ENCODE results near the gene PPM1L. TPM values are rescaled to one million over a fixed set of nuclear protein-coding genes. Genes with fewer than 3 reads are reported as not detected.

Gene PPM1L
- polyA plus RNA-seq, 3 donors, result 1.3 to 3.8 (median 2.6) TPM

DNA sequence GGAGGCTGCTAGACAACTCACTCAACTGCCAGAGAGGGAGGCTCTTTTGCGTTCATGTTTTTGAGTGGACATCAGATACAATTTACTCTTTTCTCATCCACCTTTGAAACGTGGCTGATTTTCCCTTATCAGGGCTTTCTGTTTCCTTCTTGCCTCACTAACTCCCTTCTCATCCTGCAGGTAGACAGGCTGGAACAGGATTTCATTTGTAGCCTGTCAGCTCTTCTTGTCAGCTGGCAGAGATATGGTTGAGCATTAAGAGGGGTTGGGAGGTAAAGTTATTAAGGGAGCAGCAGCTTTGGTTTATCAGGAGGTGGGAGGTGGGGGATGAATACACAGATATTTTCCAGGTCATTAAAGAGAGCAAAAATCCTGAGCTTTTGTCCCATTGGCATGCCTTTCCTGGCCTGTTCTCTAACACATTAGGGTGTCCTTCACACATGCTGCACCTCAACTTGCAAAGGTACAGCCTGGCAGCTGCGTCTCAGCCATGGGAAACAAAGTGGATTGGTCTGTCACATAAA is 73.5 kb downstream of the PPM1L start:
- WGBS, 3 donors, result 45 to 68% (median 62%) methylated on average over 3 of the region's 3 CpGs
- no peak overlapping the region for H3K27ac ChIP-seq (ENCODE audit: low read depth, low read length)

DNA sequence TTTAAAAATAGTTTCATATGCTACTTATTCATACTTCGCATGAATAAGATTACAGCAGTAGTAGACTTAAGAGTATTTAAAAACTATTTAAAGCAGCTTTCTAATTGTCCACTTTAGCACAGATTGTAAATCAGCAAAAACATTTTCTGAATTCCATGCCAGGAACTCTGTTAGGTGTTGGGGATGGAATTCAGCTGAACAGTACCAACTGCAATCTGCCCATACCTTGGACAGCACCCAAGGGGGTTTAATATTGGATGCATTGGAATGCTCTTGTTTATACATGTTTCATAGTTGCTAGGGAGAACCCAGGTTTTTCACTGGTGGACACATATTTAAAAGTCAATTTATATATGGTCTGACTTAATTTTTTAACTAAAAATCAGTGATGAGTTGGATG is 74.8 kb downstream of the PPM1L start:
- WGBS, 3 donors, result 81 to 86% (median 86%) methylated on average over 1 of the region's 1 CpG
- no peak overlapping the region for H3K27ac ChIP-seq (ENCODE audit: low read depth, low read length)

DNA sequence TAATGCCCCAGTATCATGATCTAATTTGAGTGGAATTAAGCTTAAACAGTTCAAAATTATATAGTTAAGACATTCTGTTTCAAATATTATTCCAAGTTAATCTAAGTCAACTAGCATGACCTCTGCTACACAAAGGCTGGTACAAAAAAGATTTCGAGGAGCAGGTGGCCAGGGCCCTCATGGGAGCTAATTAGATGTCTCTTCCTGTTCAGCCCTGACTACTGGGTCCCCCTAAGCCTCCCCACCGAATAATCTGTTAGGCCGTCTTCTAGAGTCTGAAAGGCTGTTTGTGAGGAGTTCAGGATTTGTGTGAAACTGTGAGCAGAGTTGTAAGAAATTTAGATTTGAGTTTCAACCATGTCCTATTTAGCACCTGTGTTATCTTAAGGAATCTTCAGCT is 75.4 kb downstream of the PPM1L start:
- WGBS, 3 donors, result 80 to 87% (median 84%) methylated on average over 3 of the region's 3 CpGs
- H3K27ac ChIP-seq (ENCODE audit: low read depth, low read length), result no peak overlapping the region

DNA sequence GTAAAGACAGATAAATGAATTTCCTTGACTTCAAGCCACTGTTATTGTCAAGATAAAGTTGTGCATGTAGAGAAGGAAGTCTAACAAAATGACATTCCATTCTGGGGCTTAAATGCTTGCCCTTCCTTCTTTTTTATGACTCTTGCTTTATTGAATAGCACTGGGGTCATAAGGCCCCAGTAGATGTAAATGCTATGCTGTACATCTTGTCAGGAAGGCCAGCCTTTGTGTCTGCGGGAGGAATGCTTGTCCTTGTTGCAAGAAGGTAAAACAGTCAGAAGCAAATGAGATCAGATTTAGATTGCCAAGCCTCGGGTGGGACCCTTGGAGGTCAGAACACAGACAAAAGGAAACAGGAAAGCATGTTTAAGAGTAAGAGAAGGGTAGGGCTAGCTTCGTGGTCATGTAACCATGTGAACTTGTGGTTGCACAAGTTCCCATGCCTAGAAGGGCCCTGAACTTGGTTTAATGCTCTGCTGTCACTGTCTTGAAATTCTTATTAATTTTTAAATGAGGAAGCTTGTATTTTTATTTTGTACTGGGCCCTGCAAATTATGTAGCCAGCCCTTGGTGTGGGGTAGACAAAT is 81.5 kb downstream of the PPM1L start:
- 12 to 66% (median 13%) methylated on average over 3 of the region's 3 CpGs for WGBS, 3 donors
- H3K27ac ChIP-seq (ENCODE audit: low read depth, low read length), result no peak overlapping the region

DNA sequence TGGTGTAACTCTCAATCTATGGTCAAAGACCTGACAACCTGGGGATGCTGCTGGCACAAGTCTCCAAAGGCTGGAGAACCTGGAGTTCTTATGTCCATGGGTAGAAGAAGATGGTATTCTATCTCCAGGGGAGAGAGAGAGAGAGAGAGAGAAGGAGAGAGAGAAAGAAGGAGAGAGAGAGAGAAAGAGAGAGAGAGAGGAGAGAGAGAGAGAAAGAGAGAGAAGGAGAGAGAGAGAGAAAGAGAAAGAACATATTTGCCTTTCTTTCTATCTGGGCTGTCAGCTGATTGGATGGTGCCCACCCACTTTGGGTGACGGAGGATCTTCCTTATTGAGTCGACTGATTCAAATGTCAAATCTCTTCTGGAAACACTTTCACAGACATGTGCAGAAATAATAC is 84.6 kb downstream of the PPM1L start:
- WGBS, 3 donors, result 89 to 97% (median 89%) methylated on average over 2 of the region's 2 CpGs
- H3K27ac ChIP-seq (ENCODE audit: low read depth, low read length), result no peak overlapping the region

DNA sequence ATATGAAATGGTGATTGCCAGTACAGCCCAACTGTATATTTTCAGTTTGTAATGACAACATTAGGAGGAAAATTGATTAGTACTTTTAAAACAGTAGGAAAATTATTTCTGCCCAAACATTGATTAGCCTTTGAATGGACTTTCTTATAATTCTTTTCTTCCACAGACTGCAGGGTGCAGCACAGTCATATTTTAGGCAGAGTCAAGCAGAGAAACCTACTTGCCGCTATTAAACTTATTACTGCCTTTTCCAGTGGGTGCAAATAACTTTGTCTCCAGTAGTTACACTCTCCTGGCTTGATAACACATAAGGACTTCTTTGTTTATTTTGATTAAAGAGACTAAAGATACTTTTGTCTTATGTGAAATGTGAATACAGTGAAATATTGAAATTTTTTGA is 85.4 kb downstream of the PPM1L start:
- WGBS, 3 donors, result 79 to 95% (median 85%) methylated on average over 1 of the region's 1 CpG
- H3K27ac ChIP-seq (ENCODE audit: low read depth, low read length), result no peak overlapping the region

DNA sequence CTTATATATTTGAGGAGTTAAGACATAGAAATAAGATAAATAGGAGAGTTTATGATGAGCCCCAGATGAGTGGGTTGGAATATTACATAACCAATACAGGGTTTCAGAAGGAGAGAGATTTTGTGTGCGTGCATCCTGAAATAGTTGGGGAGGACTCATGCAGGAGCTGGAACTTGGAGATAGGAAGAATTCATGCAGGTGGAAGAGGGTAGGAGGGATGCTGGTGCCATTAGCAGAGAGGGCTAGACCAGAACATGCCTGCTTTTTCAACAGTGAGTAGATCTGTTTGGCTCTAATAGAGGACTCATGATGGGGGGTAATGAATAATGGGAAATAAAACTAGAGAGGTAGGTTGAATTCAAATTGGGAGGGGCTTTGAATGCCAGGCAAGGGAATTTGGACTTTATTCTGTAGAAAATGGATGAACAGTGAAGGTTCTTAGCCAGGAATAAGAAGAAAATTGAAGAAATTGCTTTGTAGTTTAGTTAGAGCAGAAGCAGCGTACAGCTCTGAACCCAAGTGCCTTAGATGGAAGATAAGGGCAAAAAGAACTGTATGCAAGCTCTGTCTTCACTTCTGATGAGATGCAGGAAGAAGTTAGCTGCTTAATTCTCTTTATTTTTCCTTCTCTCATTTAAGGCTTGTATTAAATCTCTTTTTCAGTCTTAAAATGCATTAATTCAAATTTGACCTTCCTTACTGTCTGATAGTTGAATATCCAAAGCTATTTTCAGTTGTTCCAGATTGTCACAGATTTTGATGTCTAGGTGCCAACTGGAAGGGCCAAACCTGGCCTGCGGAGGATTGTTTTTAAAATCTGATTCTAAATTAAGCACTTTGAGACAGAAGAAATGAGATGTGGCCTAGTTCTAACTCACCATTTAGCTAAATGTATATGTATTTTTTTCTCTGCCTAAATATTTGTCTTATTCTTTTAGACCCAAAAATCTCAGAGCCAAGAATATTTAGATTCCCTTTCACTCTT is 86.3 kb downstream of the PPM1L start:
- 91 to 96% (median 93%) methylated on average over 3 of the region's 3 CpGs for WGBS, 3 donors
- no peak overlapping the region for H3K27ac ChIP-seq (ENCODE audit: low read depth, low read length)

DNA sequence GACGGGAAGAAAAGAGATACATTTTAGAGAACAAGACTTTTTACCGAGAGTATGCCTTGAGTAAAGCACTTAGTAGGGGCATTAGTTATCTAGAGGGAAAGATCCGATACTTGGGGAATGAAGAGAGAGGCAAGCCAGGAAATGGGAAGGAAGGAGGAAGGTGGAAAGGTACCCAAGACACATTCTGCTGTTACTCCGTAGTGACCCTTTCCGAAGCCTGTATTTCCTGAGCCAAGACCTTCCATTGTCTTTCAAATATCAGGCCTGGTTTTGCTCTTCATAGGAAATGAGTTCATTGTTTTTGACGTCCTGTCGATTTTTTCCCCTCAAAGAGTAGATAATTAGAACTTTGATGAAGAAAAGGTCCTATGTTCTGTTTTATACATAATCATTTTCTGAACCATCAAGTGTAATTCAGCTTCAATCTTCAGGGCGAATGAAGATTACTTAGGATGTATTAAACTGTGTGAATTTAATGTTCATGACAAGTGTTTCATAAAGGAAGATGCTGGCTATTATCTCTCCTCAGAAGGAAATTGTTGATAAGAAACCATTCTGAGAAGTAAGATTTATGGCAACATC is 95.7 kb downstream of the PPM1L start:
- WGBS, 3 donors, result 78 to 88% (median 78%) methylated on average over 8 of the region's 8 CpGs
- no peak overlapping the region for H3K27ac ChIP-seq (ENCODE audit: low read depth, low read length)

DNA sequence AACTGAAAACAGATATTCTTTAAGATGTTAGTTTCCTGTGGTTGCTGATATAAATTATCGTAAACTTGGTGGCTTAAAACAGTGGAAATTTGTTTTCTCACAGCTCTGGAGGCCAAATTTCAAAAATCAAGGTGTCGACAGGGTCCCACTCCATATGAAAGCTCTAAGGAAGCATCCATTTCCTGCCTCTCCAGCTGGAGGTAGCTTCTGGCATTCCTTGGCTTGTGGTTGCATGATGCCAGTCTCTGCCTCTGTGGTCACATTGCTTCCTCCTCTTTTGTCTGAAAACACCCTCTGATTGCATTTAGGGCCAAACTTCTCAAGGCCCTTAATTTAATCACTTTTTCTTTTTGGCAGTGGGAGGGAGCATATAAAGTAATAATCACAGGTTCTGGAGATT is 96.8 kb downstream of the PPM1L start:
- WGBS, 3 donors, result 76 to 89% (median 78%) methylated on average over 2 of the region's 2 CpGs
- H3K27ac ChIP-seq (ENCODE audit: low read depth, low read length), result no peak overlapping the region

DNA sequence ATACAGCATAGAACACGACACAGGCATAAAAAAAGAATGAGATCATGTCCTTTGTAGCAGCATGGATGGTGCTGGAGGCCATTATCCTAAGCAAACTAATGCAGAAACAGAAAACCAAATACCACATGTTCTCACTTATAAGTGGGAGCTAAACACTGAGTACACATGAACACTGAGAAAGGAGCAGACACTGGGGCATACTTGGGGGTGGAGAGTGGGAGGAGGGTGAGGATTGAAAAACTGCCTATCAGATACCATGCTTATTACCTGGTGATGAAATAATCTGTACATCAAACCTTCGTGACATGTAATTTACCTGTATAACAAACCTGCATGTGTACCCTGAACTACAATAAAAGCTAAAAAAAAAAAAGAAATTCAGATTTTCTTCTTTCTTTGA is 100.4 kb downstream of the PPM1L start:
- H3K27ac ChIP-seq (ENCODE audit: low read depth, low read length), result no peak overlapping the region
- WGBS, 3 donors, result 86 to 91% (median 89%) methylated on average over 2 of the region's 2 CpGs

DNA sequence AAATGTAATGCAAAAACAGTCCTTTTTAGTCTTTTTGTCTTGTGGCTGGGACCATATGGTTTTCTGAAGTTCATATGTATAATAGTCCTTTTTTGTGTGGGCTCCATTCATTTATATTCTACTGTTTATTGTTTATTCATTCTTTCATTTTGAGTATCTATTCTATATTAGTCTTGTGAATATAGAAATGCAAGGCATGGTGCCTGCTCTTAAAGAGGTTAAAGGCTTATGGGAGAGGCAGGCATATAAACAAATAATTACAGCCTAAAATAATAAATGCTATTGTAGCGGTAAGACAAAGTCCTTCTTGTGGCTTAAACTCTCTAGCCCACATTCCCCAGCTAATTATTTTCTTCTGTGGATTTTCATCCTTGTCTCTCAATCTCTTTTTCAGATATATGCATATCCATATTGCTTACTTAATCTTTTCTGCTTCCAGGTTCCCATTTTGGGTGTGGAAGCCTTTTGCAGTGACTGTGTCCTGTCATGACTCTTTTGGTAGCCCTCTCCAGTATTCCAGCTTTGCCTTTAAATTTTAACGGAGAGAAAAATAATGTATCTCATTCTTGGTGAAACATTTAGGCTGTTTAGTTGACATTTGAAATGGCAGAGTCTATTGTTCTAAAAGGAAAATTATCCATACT is 101.6 kb downstream of the PPM1L start:
- no peak overlapping the region for H3K27ac ChIP-seq (ENCODE audit: low read depth, low read length)
- WGBS, 3 donors, result 91 to 94% (median 92%) methylated on average over 2 of the region's 2 CpGs

DNA sequence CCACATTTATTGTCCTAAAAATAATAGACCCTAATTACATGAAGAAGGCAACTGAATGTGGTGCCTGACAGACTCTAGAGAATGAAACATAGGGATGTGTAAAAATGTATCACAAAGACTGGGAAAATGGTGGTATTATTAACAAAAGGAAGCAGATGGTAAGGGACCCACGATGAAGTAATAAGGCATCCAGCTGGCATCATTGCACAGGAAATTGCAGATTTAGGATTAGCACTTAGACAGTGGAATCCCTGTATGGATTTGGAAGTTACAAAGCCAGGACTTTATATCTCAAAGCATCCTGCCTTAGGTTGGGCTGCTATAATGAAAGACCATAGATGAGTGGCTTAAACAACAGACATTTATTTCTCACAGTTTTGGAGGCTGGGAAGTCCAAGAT is 104.3 kb downstream of the PPM1L start:
- 55 to 68% (median 55%) methylated on average over 1 of the region's 1 CpG for WGBS, 3 donors
- H3K27ac ChIP-seq (ENCODE audit: low read depth, low read length), result no peak overlapping the region

DNA sequence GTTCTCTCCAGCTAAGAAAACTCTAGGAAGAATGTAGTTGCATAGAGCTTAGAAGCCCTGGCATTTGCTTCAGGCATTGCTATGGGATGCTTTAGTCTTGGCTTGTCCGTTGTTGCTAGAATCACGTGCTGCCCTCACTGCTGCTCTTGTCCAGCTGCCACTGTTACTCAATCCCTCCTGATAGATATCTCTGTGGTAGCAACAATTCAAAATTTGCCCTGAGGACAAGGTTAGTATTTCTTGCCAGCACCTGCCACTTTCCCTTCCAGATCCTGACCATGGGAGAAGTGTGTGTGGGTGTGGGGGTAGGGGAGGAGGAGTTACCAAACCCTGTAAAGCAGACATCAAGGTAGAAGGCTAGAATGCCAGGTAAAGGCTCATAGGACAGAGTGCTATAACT is 113.8 kb downstream of the PPM1L start:
- WGBS, 3 donors, result 20 to 73% (median 71%) methylated on average over 2 of the region's 2 CpGs
- H3K27ac ChIP-seq (ENCODE audit: low read depth, low read length), result no peak overlapping the region

DNA sequence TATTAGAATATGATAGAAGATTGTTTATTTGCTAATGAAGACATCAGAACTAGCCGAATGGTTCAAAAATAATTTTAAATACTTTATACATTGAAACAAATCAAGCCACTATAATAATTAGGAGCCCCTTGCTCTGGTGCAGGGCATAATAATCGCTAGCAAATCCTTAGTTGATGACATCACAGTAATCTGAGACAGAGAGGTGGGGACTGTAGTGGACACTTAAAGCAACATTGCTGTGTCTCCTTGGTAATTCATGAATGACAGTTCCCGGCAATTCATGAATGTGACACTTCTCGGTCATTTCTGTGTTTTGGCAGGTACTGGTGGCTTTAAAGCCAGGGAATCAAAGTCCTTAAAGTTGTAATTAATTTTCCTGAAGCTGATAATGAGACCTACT is 114.3 kb downstream of the PPM1L start:
- no peak overlapping the region for H3K27ac ChIP-seq (ENCODE audit: low read depth, low read length)

DNA sequence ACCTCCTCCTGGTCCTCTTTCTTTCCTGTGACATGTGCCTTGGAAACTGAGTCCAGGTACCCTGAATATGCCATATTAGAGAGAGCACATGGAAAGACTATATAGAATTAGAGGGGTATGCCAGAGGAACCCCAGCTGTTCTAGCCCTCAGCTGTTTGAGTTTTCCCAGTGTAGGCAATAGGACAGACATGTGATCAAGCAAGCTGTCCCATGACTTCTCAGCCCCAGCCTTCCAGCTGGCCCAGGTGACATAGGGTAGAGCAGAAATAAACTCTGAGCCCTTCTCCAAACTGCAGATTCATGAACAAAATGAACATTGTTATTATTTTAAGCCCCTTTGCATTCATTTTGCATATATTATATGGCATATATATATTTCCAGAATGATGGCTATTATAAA is 118.7 kb downstream of the PPM1L start:
- H3K27ac ChIP-seq (ENCODE audit: low read depth, low read length), result no peak overlapping the region

More for the DNA sequence above, 114.3 kb downstream of the PPM1L start:
- 43 to 72% (median 63%) methylated on average over 4 of the region's 4 CpGs for WGBS, 3 donors

DNA sequence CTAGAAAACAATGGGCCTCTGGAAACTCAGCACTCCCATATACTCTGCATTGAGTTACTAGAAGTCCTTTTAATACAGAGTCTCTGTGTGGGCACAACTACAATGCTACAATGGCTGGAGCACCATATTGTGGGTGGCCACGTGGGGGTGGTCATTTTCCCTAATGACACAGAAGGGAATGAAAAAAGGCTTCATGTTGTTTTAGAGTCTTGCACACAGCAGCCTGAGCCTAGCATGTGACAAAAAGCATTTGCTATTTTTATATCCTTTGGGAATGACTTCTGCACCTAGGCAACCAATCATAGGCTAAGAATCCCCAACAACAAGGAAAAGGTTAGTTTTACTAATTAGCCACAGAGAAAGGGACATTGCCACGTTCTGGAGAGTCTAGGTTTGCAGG is 120.6 kb downstream of the PPM1L start:
- WGBS, 3 donors, result 39 to 55% (median 48%) methylated on average over 2 of the region's 2 CpGs
- no peak overlapping the region for H3K27ac ChIP-seq (ENCODE audit: low read depth, low read length)

DNA sequence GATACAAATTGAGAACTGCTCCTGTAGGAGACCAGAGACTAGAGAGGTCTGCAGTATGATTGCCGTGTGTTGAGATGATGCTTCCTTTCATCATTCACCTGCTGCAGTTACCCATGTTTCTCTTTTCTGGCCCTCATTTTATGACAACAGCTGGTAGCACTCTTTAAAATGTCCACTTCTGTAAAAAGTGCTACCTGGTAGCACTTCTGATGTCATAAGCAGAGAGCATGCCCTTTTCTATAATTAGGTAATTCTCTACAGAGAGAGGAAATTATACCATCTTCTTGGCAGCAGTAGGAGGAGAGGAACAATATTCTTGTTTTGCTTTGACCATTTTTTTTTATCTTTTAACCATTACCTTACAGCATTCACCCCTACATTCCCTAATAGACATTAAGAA is 123.8 kb downstream of the PPM1L start:
- H3K27ac ChIP-seq (ENCODE audit: low read depth, low read length), result no peak overlapping the region
- WGBS, 3 donors, result 76 to 96% (median 83%) methylated on average over 1 of the region's 1 CpG

DNA sequence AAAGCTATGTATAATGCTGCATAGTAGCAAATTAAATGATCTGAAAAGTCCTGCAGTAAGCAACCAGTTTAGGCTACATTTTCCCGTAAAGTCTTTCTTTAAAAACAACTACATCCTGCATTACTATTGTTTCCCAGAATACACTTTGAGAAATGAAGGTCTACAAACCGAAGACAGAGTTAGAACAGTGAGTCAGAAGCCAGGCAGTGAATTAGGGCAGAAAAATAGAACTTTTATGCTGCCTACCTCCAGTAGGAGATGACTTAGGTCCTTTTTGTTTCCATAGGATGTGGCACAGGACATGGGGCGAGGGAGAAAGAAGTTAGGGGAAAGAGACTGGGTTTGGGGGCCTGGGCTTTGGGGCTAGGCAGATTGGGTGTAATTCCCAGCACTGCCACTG is 127.3 kb downstream of the PPM1L start:
- H3K27ac ChIP-seq (ENCODE audit: low read depth, low read length), result no peak overlapping the region
- WGBS, 3 donors, result 83 to 90% (median 84%) methylated on average over 3 of the region's 3 CpGs

DNA sequence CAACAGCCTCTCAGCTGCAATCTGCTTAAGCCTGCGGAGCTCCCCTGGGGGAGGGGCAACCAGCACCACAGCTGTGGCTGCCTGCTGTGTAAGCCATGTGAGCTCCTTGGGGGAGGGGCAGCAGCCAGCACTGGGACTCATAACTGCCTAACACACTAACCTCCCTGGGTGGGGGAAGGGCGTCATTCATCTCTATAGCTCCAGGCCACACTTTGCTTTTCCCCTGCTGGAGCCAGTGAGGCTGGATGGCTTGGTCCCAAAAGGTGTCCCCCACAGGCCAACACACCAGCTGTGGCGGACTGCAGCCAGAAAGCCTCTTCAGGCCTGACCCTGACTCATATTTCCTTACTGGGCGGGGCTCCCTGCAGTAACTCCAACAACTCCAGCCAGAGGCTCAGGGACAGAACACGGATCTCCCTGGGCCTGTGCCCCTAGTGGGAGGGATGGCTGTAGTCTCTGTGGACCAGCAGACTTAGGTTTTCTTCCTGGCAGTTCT is 129.8 kb downstream of the PPM1L start:
- WGBS, 3 donors, result 44 to 68% (median 58%) methylated on average over 5 of the region's 5 CpGs
- H3K27ac ChIP-seq (ENCODE audit: low read depth, low read length), result no peak overlapping the region

All from adipose tissue (tissue), 3 donors.